ENCODE data around the gene FOCAD. TPM values are rescaled to one million over a fixed set of nuclear protein-coding genes. Genes with fewer than 3 reads are reported as not detected.

FOCAD gene
- total and polyA plus RNA-seq, 2 donors (not counting 1 experiment from before 2014, with no cell fraction given) = 40.3 to 145 TPM

DNA sequence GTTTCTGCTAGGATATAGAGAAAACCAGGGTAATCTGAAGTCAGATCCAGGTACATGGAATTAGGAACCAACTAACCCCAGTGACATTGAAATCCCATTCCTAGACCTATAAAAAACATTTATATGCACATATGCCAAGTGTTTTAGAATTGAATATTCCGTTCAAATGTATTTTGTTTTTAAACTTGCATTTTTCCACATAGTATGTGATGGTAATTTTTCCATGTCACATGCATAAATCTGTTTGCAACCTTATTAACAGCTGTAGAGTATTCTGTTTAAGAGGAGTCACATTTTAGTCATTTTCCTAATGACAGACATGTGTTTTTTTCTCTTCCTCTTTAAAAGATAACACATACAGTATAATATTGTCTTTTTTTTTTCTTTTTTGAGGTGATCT is 50.2 kb downstream of the FOCAD start:
- H3K27me3 ChIP-seq (ENCODE audit: control insufficient read depth, insufficient read depth, low read length) = no peaks in the 10 kb centered on the region
- no peak overlapping the region for H2AFZ ChIP-seq (ENCODE audit: low read length)
- no peak overlapping the region for H3K27ac ChIP-seq (ENCODE audit: insufficient read depth, low read length)
- no peaks in the 10 kb centered on the region for H3K36me3 ChIP-seq (ENCODE audit: control insufficient read depth, insufficient read depth, low read length)
- H3K4me2 ChIP-seq (ENCODE audit: extremely low read depth, insufficient read depth, low read length) = no peak overlapping the region
- H3K9ac ChIP-seq (ENCODE audit: insufficient read depth, low read length) = no peak overlapping the region
- TF ChIP-seq, protein P1, sequence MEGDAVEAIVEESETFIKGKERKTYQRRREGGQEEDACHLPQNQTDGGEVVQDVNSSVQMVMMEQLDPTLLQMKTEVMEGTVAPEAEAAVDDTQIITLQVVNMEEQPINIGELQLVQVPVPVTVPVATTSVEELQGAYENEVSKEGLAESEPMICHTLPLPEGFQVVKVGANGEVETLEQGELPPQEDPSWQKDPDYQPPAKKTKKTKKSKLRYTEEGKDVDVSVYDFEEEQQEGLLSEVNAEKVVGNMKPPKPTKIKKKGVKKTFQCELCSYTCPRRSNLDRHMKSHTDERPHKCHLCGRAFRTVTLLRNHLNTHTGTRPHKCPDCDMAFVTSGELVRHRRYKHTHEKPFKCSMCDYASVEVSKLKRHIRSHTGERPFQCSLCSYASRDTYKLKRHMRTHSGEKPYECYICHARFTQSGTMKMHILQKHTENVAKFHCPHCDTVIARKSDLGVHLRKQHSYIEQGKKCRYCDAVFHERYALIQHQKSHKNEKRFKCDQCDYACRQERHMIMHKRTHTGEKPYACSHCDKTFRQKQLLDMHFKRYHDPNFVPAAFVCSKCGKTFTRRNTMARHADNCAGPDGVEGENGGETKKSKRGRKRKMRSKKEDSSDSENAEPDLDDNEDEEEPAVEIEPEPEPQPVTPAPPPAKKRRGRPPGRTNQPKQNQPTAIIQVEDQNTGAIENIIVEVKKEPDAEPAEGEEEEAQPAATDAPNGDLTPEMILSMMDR (conservative IDR thresholded peaks at IDR 0.05 in 1 of 2, IDR thresholded peaks at IDR 0.05 in 1 of 2; ENCODE audit: low read depth in 1 of 2, low read length in 2 of 2) = no peak
- TF ChIP-seq EZH2 (IDR thresholded peaks at IDR 0.05; ENCODE audit: low read length, missing control alignments) = no peak
- DNase-seq (ENCODE audit: low read depth in 2 of 2) = no peak
- H3K79me2 ChIP-seq (ENCODE audit: control insufficient read depth, insufficient read depth, low read length) = no peaks in the 10 kb centered on the region
- H4K20me1 ChIP-seq (ENCODE audit: control insufficient read depth, extremely low read depth, insufficient read depth, low read length) = no peaks in the 10 kb centered on the region
- H3K4me3 ChIP-seq (replicated peaks in 1 of 4; ENCODE audit: control extremely low read depth in 1 of 4, insufficient read depth in 1 of 4, low read depth in 3 of 4, low read length in 4 of 4) = no peak overlapping the region
- H3K9me3 ChIP-seq (ENCODE audit: control insufficient read depth, insufficient read depth, low read depth, low read length) = no peaks in the 10 kb centered on the region
- no peaks in the 10 kb centered on the region for H3K4me1 ChIP-seq (ENCODE audit: control insufficient read depth, extremely low read depth, insufficient read depth, low read length)

GRCh38 chr9:20740304-20740703 is 56.2 kb downstream of the FOCAD start:
- DNase-seq (ENCODE audit: low read depth in 2 of 2) = no peak
- TF ChIP-seq EZH2 (IDR thresholded peaks at IDR 0.05; ENCODE audit: low read length, missing control alignments) = no peak
- TF ChIP-seq, protein P1 (conservative IDR thresholded peaks at IDR 0.05 in 1 of 2, IDR thresholded peaks at IDR 0.05 in 1 of 2; ENCODE audit: low read depth in 1 of 2, low read length in 2 of 2) = no peak
- Histone ChIP-seq H3K27ac (ENCODE audit: insufficient read depth, low read length) (no peak overlapping the region), H3K9ac (ENCODE audit: insufficient read depth, low read length) (no peak overlapping the region), H3K27me3 (ENCODE audit: control insufficient read depth, insufficient read depth, low read length) (no peaks in the 10 kb centered on the region), H2AFZ (ENCODE audit: low read length) (no peak overlapping the region), H3K4me1 (ENCODE audit: control insufficient read depth, extremely low read depth, insufficient read depth, low read length) (no peaks in the 10 kb centered on the region), H3K79me2 (ENCODE audit: control insufficient read depth, insufficient read depth, low read length) (no peaks in the 10 kb centered on the region), H3K4me3 (replicated peaks in 1 of 4; ENCODE audit: control extremely low read depth in 1 of 4, insufficient read depth in 1 of 4, low read depth in 3 of 4, low read length in 4 of 4) (no peak overlapping the region), H4K20me1 (ENCODE audit: control insufficient read depth, extremely low read depth, insufficient read depth, low read length) (no peaks in the 10 kb centered on the region), H3K4me2 (ENCODE audit: extremely low read depth, insufficient read depth, low read length) (no peak overlapping the region), H3K36me3 (ENCODE audit: control insufficient read depth, insufficient read depth, low read length) (no peaks in the 10 kb centered on the region), H3K9me3 (ENCODE audit: control insufficient read depth, insufficient read depth, low read depth, low read length) (no peaks in the 10 kb centered on the region)

DNA sequence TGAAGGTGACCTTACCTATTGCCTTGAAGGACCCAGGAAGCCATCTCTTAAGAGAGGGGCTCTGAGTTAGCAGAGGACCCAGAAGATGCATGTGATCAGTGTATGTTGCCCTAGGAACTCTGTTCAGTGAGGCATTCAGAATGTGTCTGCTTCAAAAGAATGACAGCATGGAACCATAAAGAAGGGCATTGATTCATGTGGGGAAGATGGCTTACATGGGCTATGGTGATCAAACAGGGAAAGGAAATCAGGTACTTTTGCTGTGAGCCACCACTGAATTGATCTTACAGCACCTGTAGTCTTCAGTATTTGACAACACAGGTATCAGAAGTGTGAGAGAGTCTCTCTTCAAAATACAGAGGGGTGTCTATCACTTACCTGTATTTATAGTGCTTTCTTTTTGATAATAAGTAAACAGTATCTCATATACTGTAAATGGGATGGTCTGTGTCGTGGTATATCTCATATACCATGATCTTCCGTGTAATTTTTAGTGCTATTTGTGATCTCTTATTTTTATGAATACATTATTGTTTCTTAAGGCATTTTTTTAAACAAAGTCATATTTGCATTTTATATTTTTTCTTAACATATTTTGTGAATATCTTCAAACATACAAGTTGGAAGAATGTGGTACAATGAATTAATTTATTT is 57.0 kb downstream of the FOCAD start:
- no peak overlapping the region for H3K4me2 ChIP-seq (ENCODE audit: extremely low read depth, insufficient read depth, low read length)
- no peaks in the 10 kb centered on the region for H3K4me1 ChIP-seq (ENCODE audit: control insufficient read depth, extremely low read depth, insufficient read depth, low read length)
- no peaks in the 10 kb centered on the region for H3K27me3 ChIP-seq (ENCODE audit: control insufficient read depth, insufficient read depth, low read length)
- no peak overlapping the region for H3K27ac ChIP-seq (ENCODE audit: insufficient read depth, low read length)
- H4K20me1 ChIP-seq (ENCODE audit: control insufficient read depth, extremely low read depth, insufficient read depth, low read length) = no peaks in the 10 kb centered on the region
- H3K9ac ChIP-seq (ENCODE audit: insufficient read depth, low read length) = no peak overlapping the region
- no peak for DNase-seq (ENCODE audit: low read depth in 2 of 2)
- no peaks in the 10 kb centered on the region for H3K36me3 ChIP-seq (ENCODE audit: control insufficient read depth, insufficient read depth, low read length)
- TF ChIP-seq EZH2 (IDR thresholded peaks at IDR 0.05; ENCODE audit: low read length, missing control alignments) = no peak
- TF ChIP-seq, protein P1 (conservative IDR thresholded peaks at IDR 0.05 in 1 of 2, IDR thresholded peaks at IDR 0.05 in 1 of 2; ENCODE audit: low read depth in 1 of 2, low read length in 2 of 2) = no peak
- no peaks in the 10 kb centered on the region for H3K79me2 ChIP-seq (ENCODE audit: control insufficient read depth, insufficient read depth, low read length)
- no peak overlapping the region for H2AFZ ChIP-seq (ENCODE audit: low read length)
- no peak overlapping the region for H3K4me3 ChIP-seq (replicated peaks in 1 of 4; ENCODE audit: control extremely low read depth in 1 of 4, insufficient read depth in 1 of 4, low read depth in 3 of 4, low read length in 4 of 4)
- no peaks in the 10 kb centered on the region for H3K9me3 ChIP-seq (ENCODE audit: control insufficient read depth, insufficient read depth, low read depth, low read length)

Measured in fibroblast of lung (primary cell).